Caco-2 (cell line): ENCODE measurements around the gene ALK. TPM values are rescaled to one million over a fixed set of nuclear protein-coding genes. Genes with fewer than 3 reads are reported as not detected.

Experiments used
- BruUV-seq: library from RNA; stranded (reverse); fragments of 400-500 nt; replicated peaks from 2 replicates; lab custom pipeline; 2021; lab: Mats Ljungman, UMichigan
- CTCF ChIA-PET: fragments of 300-600 bp; sonication (Branson Sonifier 250); formaldehyde crosslinking; loops from one replicate; lab custom pipeline; 2022; ENCODE audit warnings: antibody characterized with exemption; lab: Charles Lee
- POLR2A ChIA-PET: fragments of 300-600 bp; sonication (Branson Sonifier 250); formaldehyde crosslinking; loops from one replicate; lab custom pipeline; 2022; ENCODE audit warnings: antibody characterized with exemption; lab: Charles Lee
- DNase-seq, 2 experiments: peaks; one replicate each; pipeline versions ENCODE4 v3.0.0 to v3.0.0-alpha.2; 2020 to 2022
- H3K27me3 ChIP-seq: replicated peaks from 2 replicates; pipeline ENCODE4 v1.6.0; 2011; ENCODE audit warnings: low read length; ENCODE audit not compliant: control insufficient read depth, insufficient read depth
- H3K36me3 ChIP-seq: 2 replicates; pipeline ENCODE4 v1.5.1; 2011; ENCODE audit warnings: low read length; ENCODE audit not compliant: control insufficient read depth, insufficient read depth
- H3K4me1 ChIP-seq: fragments of 250-450 bp; sonication (Bioruptor Pico); 2 replicates; pipeline ENCODE4 v1.5.1; 2020; ENCODE audit warnings: mild to moderate bottlenecking
- H3K4me3 ChIP-seq: 2 replicates; pipeline ENCODE4 v1.5.1; 2011; ENCODE audit warnings: low read depth, mild to moderate bottlenecking, control low read depth, low read length
- H3K9me3 ChIP-seq: fragments of 250-450 bp; sonication (Bioruptor Pico); 2 replicates; pipeline ENCODE4 v1.5.1; 2020; ENCODE audit warnings: mild to moderate bottlenecking, moderate library complexity
- H3K27ac Mint-ChIP-seq: one replicate; pipeline ENCODE4 v1.8.0; 2022; ENCODE audit warnings: mixed read lengths; ENCODE audit not compliant: unreplicated experiment
- H3K27me3 Mint-ChIP-seq: one replicate; pipeline ENCODE4 v1.8.0; 2022; ENCODE audit warnings: mixed read lengths; ENCODE audit not compliant: insufficient read depth, unreplicated experiment
- H3K36me3 Mint-ChIP-seq: one replicate; pipeline ENCODE4 v1.8.0; 2022; ENCODE audit warnings: mild to moderate bottlenecking, mixed read lengths; ENCODE audit not compliant: insufficient read depth, unreplicated experiment
- H3K4me1 Mint-ChIP-seq: one replicate; pipeline ENCODE4 v1.8.0; 2022; ENCODE audit warnings: low read depth, mixed read lengths; ENCODE audit not compliant: unreplicated experiment
- H3K4me3 Mint-ChIP-seq: one replicate; pipeline ENCODE4 v1.8.0; 2022; ENCODE audit warnings: mild to moderate bottlenecking, moderate library complexity, mixed read lengths; ENCODE audit not compliant: unreplicated experiment
- H3K9me3 Mint-ChIP-seq: one replicate; pipeline ENCODE4 v1.8.0; 2022; ENCODE audit warnings: mixed read lengths; ENCODE audit not compliant: unreplicated experiment
- intact Hi-C: fragments of 100-400 bp; cut with micrococcal nuclease; formaldehyde crosslinking; loops from one replicate; pipeline ENCODE4 v1.10.0; 2022; ENCODE audit not compliant: unreplicated experiment
- total RNA-seq: library from RNA; stranded (reverse); gene quantifications from 2 replicates; pipeline ENCODE4 v1.2.3, GENCODE V29; 2022
- TF ChIP-seq, protein P1 (sequence below), 2 experiments: fragments of 200-600 bp in 1 of 2; IDR thresholded peaks; 1 replicate in 1 of 2; 2 replicates in 1 of 2; pipeline versions ENCODE4 v1.5.1 to v1.8.0; 2011 to 2022; ENCODE audit warnings: antibody characterized with exemption in 1 of 2, control low read depth in 1 of 2, inconsistent platforms in 1 of 2, low read depth in 1 of 2, low read length in 1 of 2, mild to moderate bottlenecking in 1 of 2, moderate library complexity in 1 of 2; ENCODE audit not compliant: insufficient read depth in 1 of 2, severe bottlenecking in 1 of 2, unreplicated experiment in 1 of 2

ALK gene
- total RNA-seq, 1 experiment from 2014 or later, result 0.11 TPM

DNA sequence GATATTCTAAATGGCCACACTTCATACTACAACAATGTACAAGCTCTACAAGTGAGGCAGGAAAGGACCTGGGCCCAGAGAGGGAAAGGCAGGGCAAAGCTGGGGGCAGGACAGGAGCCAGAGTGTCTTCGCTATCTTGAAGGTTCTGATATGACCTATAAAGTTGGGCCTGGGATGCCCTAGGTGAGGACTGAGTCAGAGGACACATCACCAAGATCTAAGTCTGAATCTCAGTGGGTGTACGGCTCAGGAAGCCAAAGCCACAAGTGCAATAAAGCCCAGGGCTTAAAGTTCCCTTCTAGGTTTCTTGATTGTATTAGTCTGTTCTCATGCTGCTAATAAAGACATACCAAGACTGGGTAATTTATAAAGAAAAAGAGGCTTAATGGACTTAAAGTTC, 219.1 kb downstream of the ALK start:
- Mint-ChIP-seq H3K4me3 (no peak overlapping the region), H3K27me3 (peaks cover 8% of the 10 kb centered on the region), H3K4me1 (no peaks in the 10 kb centered on the region), H3K9me3 (no peaks in the 10 kb centered on the region), H3K36me3 (no peaks in the 10 kb centered on the region), H3K27ac (no peak overlapping the region)
- Histone ChIP-seq H3K4me1 (no peaks in the 10 kb centered on the region), H3K4me3 (no peak overlapping the region), H3K9me3 (no peaks in the 10 kb centered on the region), H3K27me3 (no peaks in the 10 kb centered on the region), H3K36me3 (no peaks in the 10 kb centered on the region)
- ChIA-PET CTCF (no interaction called here), POLR2A (no interaction called here)
- DNase-seq, result no peak
- TF ChIP-seq, protein P1, sequence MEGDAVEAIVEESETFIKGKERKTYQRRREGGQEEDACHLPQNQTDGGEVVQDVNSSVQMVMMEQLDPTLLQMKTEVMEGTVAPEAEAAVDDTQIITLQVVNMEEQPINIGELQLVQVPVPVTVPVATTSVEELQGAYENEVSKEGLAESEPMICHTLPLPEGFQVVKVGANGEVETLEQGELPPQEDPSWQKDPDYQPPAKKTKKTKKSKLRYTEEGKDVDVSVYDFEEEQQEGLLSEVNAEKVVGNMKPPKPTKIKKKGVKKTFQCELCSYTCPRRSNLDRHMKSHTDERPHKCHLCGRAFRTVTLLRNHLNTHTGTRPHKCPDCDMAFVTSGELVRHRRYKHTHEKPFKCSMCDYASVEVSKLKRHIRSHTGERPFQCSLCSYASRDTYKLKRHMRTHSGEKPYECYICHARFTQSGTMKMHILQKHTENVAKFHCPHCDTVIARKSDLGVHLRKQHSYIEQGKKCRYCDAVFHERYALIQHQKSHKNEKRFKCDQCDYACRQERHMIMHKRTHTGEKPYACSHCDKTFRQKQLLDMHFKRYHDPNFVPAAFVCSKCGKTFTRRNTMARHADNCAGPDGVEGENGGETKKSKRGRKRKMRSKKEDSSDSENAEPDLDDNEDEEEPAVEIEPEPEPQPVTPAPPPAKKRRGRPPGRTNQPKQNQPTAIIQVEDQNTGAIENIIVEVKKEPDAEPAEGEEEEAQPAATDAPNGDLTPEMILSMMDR (IDR thresholded peaks at IDR 0.05; ENCODE audit: insufficient read depth in 1 of 2, low read depth in 1 of 2, low read length in 1 of 2, severe bottlenecking in 1 of 2, unreplicated experiment in 1 of 2), result no peak
- BruUV-seq, result no TSS peak
- intact Hi-C loops, result no loop called here

- ChIA-PET POLR2A (no interaction called here), CTCF (no interaction called here)
- no peaks in the 10 kb centered on the region for H3K4me1 Mint-ChIP-seq
- no peaks in the 10 kb centered on the region for H3K9me3 Mint-ChIP-seq
- no peak overlapping the region for H3K4me3 Mint-ChIP-seq
- Histone ChIP-seq H3K36me3 (no peaks in the 10 kb centered on the region), H3K4me1 (no peaks in the 10 kb centered on the region), H3K27me3 (no peaks in the 10 kb centered on the region), H3K9me3 (no peaks in the 10 kb centered on the region), H3K4me3 (no peak overlapping the region)
- no peak overlapping the region for H3K27ac Mint-ChIP-seq
- BruUV-seq, result no TSS peak
- peaks cover 3% of the 10 kb centered on the region for H3K27me3 Mint-ChIP-seq
- TF ChIP-seq, protein P1 (IDR thresholded peaks at IDR 0.05; ENCODE audit: insufficient read depth in 1 of 2, low read depth in 1 of 2, low read length in 1 of 2, severe bottlenecking in 1 of 2, unreplicated experiment in 1 of 2), result no peak
- H3K36me3 Mint-ChIP-seq, result no peaks in the 10 kb centered on the region
- intact Hi-C loops, result no loop called here
- no peak for DNase-seq
These were observed 220.8 kb downstream of the ALK start for GRCh38 chr2:29700560-29700959.

DNA sequence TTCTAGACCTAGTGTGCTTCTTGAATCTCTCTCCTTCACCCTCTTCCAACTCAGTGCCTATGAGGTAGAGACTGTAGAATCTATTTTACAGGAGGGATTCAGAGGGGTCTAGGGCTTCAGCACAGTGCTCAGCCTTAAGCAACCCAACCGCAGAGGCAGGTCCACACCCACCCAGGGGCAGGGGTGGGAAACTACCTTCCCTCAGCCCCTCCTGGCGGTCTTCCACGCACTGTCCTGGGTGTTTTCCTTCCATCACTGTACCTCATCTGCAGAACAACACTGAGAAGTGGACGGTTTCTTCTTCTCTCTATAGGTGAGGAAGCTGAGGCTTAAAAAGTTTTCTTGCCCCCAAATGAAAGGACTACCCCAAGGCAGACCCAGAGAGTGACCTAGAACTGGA, 222.3 kb downstream of the ALK start:
- POLR2A ChIA-PET, result no interaction called here
- no peaks in the 10 kb centered on the region for H3K9me3 Mint-ChIP-seq
- intact Hi-C loops, result no loop called here
- no peaks in the 10 kb centered on the region for H3K4me1 Mint-ChIP-seq
- DNase-seq, result no peak
- no peaks in the 10 kb centered on the region for H3K27me3 ChIP-seq
- H3K9me3 ChIP-seq, result no peaks in the 10 kb centered on the region
- H3K4me1 ChIP-seq, result no peaks in the 10 kb centered on the region
- no TSS peak for BruUV-seq
- peaks cover 6% of the 10 kb centered on the region for H3K27me3 Mint-ChIP-seq
- no peak overlapping the region for H3K27ac Mint-ChIP-seq
- no peaks in the 10 kb centered on the region for H3K36me3 Mint-ChIP-seq
- no peak overlapping the region for H3K4me3 ChIP-seq
- no peak overlapping the region for H3K4me3 Mint-ChIP-seq
- H3K36me3 ChIP-seq, result no peaks in the 10 kb centered on the region
- CTCF ChIA-PET, result no interaction called here
- TF ChIP-seq, protein P1 (IDR thresholded peaks at IDR 0.05; ENCODE audit: insufficient read depth in 1 of 2, low read depth in 1 of 2, low read length in 1 of 2, severe bottlenecking in 1 of 2, unreplicated experiment in 1 of 2), result no peak
